HG02610 (cell line): ENCODE measurements around the gene PYGB.

Source experiments
- ATAC-seq: cut with Tn5 transposase; IDR thresholded peaks from one replicate; pipeline ENCODE4 v1.9.1; 2021; ENCODE audit warnings: mild to moderate bottlenecking, moderate library complexity; ENCODE audit not compliant: unreplicated experiment

The PYGB gene

GRCh38 chr20:25269057-25269832 lies 21.4 kb downstream of the PYGB start:
- ATAC-seq, result no peak

- ATAC-seq, result no peak
Observed at GRCh38 chr20:25269833-25270170, 21.9 kb downstream of the PYGB start.

GRCh38 chr20:25270829-25271251 lies 23.0 kb downstream of the PYGB start:
- ATAC-seq, result no peak

- ATAC-seq, result no peak
Observed at GRCh38 chr20:25271486-25272222, 23.8 kb downstream of the PYGB start.

GRCh38 chr20:25272223-25273000 lies 24.5 kb downstream of the PYGB start:
- ATAC-seq, result no peak

- no peak for ATAC-seq
Observed at GRCh38 chr20:25273046-25273445, 25.2 kb downstream of the PYGB start.

- no peak for ATAC-seq
Observed at GRCh38 chr20:25273541-25274358, 25.9 kb downstream of the PYGB start.

DNA sequence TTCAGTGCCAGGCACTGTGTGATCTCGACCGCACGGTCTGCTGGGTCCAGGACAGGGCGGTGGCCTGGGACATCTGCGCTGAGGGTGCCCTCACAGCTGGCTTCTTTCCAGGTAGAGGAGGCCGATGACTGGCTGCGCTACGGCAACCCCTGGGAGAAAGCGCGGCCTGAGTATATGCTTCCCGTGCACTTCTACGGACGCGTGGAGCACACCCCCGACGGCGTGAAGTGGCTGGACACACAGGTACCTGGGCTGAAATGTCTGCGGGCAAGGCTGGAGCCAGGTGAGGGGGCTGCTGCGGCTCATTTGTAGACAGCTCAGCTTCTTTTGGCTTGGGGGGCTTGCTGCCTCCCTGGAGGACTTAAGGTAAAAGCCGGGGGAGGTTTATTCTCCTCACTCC lies 26.6 kb downstream of the PYGB start:
- ATAC-seq, result no peak

- ATAC-seq, result no peak
Observed at GRCh38 chr20:25274891-25275812, 27.3 kb downstream of the PYGB start.

- no peak for ATAC-seq
Observed at GRCh38 chr20:25275813-25276532, 28.1 kb downstream of the PYGB start.

GRCh38 chr20:25276533-25277050 lies 28.7 kb downstream of the PYGB start:
- ATAC-seq, result no peak

DNA sequence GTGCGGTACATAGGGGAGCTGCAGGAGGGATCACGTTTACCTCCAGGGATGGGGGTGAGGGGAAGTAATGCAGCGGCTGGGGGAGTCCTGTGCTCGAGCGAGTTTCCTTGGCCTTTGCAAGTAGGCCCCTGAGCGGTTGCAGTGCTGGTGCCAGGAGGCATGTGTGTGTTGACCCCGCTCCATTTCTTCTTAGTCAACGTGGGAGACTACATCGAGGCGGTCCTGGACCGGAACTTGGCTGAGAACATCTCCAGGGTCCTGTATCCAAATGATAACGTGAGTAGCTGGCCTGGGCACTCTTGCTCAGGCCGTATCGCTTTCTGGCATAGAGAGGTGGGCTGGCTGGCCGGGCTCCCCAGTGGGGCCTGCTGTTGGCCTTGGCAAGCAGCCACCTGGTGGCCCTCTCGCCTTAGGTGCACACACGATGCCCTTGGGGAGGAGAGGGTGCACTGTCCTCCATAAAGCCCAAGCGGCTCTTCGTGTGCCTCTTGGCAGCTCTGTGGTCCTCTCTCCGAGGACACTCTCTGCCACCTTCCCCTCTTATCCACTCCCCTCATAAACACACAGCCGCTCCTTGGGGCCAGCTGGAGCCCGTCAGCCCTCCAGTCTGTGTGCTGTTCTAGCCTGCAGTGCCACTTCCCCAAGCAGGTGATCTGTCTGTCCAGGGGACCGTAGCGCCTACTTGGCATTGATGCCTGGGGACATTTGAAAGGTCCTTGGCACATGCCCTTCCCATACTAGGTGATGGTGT lies 29.3 kb downstream of the PYGB start:
- no peak for ATAC-seq

GRCh38 chr20:25277941-25278521 lies 30.1 kb downstream of the PYGB start:
- no peak for ATAC-seq

DNA sequence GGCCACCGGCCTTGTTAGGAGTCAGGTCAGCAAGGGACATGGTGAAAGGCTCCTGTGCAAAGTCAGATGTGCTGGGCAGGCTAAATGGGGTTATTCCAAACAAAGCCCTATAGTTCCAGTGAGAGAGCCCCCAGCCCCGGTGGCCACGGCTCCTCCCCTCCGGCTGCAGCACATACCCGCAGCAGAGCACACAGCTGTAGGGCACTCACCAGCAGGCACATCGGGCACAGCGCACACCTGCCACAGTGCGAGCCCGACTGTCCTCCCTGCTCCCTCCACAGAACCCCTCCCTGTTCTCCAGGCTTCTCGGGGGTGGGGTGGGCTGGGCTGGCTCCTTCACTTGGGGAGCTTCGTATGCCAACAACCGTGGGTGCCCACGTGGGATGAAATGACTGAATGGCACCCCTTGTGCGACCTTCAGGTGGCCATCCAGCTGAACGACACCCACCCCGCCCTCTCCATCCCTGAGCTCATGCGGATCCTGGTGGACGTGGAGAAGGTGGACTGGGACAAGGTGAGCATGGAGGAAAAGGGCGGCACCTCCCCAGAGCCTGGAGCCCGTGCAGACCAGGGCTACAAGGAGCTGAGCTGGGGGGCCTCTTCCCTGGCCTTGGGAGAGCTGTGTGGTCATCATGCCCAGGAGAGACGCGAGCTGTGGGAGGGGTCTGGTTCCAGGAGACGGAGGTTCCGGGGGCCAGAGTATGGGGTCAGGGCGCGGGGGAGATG lies 30.9 kb downstream of the PYGB start:
- no peak for ATAC-seq

DNA sequence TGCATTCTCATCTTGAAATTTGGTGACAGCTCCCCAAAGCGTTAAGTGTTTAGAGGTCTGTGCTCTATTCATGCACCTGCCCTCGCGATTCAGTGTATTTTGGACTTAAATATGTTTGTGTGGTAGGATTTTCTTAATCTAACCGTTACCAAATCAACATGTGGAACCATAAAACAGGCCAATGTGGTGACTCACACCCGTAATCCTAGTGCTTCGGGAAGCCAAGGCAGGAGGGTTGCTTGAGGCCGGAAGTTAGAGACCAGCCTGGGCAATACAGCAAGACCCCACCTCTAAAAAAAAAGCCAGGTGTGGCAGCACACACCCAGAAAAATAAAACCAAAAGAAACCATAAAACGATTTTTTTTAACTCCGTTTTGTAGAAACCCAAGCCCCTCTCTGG lies 31.5 kb downstream of the PYGB start:
- no peak for ATAC-seq

- ATAC-seq, result no peak
Observed at GRCh38 chr20:25280051-25280573, 32.2 kb downstream of the PYGB start.
